Gastrocnemius medialis (tissue), 4 donors: ENCODE measurements around the gene AREL1.

ENCODE experiments used
- POLR2A ChIP-seq, 2 donors: fragments of 450-650 bp; IDR thresholded peaks; one replicate each; pipeline ENCODE4 v1.6.1; 2017; ENCODE audit warnings: antibody characterized with exemption in 2 of 2, mild to moderate bottlenecking in 2 of 2, moderate library complexity in 2 of 2
- TF ChIP-seq, protein P1 (sequence below), 5 experiments: fragments of 450-650 bp in 3 of 5; fragments of 200-600 bp in 2 of 5; sonication (generic) in 2 of 5; IDR thresholded peaks in 4 of 5; conservative IDR thresholded peaks in 1 of 5; 1 replicate in 4 of 5; 2 replicates in 1 of 5; pipeline ENCODE4 v1.5.1; 2016 to 2019; ENCODE audit warnings: antibody characterized with exemption in 5 of 5, mild to moderate bottlenecking in 3 of 5, moderate library complexity in 3 of 5

DNA sequence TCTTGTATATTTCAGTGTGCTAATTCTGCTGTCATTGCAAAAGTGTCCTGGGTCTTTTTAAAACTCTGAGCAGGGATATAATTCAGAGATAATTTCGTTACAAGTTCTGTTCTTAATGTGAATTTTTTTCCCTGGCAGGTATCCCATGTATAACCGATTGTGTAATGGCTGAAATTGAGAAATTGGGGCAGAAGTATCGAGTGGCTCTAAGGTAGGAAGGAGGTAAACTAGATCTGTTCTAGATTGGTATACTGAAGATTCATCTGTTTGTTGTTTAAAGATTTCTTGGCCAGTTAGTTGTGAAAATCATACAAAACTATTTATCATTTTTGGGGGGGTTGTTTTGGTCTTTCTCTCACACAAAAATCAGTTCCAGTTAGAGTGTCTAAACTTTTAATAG lies 10.3 kb upstream of the AREL1 start:
- TF ChIP-seq, protein P1, sequence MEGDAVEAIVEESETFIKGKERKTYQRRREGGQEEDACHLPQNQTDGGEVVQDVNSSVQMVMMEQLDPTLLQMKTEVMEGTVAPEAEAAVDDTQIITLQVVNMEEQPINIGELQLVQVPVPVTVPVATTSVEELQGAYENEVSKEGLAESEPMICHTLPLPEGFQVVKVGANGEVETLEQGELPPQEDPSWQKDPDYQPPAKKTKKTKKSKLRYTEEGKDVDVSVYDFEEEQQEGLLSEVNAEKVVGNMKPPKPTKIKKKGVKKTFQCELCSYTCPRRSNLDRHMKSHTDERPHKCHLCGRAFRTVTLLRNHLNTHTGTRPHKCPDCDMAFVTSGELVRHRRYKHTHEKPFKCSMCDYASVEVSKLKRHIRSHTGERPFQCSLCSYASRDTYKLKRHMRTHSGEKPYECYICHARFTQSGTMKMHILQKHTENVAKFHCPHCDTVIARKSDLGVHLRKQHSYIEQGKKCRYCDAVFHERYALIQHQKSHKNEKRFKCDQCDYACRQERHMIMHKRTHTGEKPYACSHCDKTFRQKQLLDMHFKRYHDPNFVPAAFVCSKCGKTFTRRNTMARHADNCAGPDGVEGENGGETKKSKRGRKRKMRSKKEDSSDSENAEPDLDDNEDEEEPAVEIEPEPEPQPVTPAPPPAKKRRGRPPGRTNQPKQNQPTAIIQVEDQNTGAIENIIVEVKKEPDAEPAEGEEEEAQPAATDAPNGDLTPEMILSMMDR (IDR thresholded peaks at IDR 0.05 in 4 of 5, conservative IDR thresholded peaks at IDR 0.05 in 1 of 5) = no peak
- no peak for TF ChIP-seq POLR2A (IDR thresholded peaks at IDR 0.05)
